ENCODE data around the gene COBL. TPM values are rescaled to one million over a fixed set of nuclear protein-coding genes. Genes with fewer than 3 reads are reported as not detected.

The COBL gene
- total and polyA plus RNA-seq, 2 of the 8 experiments (the other 6 are each of a cell fraction or from before 2014, with no cell fraction given): 13.8 to 40.4 TPM

DNA sequence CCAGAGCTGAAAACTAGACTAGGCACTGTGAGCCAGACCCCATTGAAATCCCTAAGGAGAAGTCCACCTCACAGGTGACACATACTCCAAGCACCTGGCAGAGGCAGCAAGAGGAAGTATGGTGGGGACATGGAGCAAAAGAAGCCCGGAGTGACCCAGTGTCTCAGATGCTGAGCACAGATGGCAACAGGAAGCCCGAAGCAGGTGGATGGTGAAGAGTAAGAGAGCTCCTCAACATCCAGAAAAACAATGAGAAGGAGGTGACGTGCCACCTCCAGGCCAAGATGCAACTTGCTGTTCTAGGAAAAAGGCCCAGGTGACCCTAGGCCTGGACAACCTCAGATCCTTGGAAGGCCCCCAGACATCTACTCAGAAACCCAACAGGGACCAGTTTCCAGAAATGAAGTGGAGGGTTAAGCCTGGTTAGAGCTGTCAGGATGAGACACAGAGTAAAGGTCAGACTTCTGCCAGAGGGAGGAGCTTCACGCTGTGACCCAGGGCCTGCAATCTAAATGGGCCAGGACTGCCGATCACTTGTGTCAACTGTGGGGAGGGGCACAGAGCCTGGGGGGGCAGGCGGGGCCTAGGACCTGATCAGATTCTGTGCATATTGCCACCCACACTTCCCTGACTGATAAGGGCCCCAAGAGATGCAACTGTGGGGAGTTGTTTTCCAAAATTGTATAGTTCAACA lies 2.4 kb upstream of the COBL start:
- Histone ChIP-seq H3K9ac (replicated peaks in 1 of 4; ENCODE audit: extremely low read depth in 1 of 4, low read depth in 3 of 4, low read length in 3 of 4) (no peak overlapping the region), H3K56ac (replicated peaks; ENCODE audit: insufficient read length, low read depth, low read length) (no peak overlapping the region), H3K27ac (ENCODE audit: low read depth, low read length) (no peak overlapping the region), H3K4ac (replicated peaks; ENCODE audit: insufficient read length, low read depth, low read length) (no peak overlapping the region), H3K4me1 (replicated peaks in 1 of 4; ENCODE audit: control insufficient read depth in 3 of 4, insufficient read depth in 4 of 4, low read length in 3 of 4) (peaks cover 6 to 23% (median 11%) of the 10 kb centered on the region in 4 experiments), H2BK5ac (ENCODE audit: low read depth, low read length) (no peak overlapping the region), H3K4me2 (ENCODE audit: insufficient read depth in 1 of 2, low read depth in 2 of 2, low read length in 2 of 2) (no peak overlapping the region; a peak in 1 of 4 replicates), H3K4me3 (ENCODE audit: extremely low read depth in 1 of 4, insufficient read depth in 2 of 4, low read depth in 3 of 4, low read length in 4 of 4) (no peak overlapping the region), H3K36me3 (ENCODE audit: control insufficient read depth in 2 of 4, insufficient read depth in 4 of 4, low read length in 3 of 4) (no peaks in the 10 kb centered on the region), H3K14ac (ENCODE audit: insufficient read length) (no peak overlapping the region), H2BK15ac (ENCODE audit: low read length) (0 out of 2 replicates have a peak overlapping the region, but pooled peaks have one; percentile 89), H2BK12ac (ENCODE audit: low read depth, low read length) (peak overlapping the region; percentile 42; the same call in 1 of the 2 replicates), H3K79me2 (ENCODE audit: control insufficient read depth in 1 of 2, insufficient read depth in 2 of 2, low read length in 2 of 2) (peaks cover 0 to 16% of the 10 kb centered on the region in 2 experiments; a peak in 2 of 4 replicates), H2BK120ac (replicated peaks; ENCODE audit: low read depth, low read length) (no peak overlapping the region), H3K23me2 (ENCODE audit: low read depth, low read length) (peaks cover 13% of the 10 kb centered on the region), H3K23ac (ENCODE audit: insufficient read length) (no peak overlapping the region), H4K20me1 (replicated peaks in 1 of 2; ENCODE audit: control insufficient read depth in 1 of 2, insufficient read depth in 2 of 2, low read length in 2 of 2) (peaks cover 0 to 5% of the 10 kb centered on the region in 2 experiments), H3K27me3 (replicated peaks in 1 of 4; ENCODE audit: control insufficient read depth in 3 of 4, extremely low read depth in 1 of 4, insufficient read depth in 3 of 4, low read length in 3 of 4) (peaks cover 0 to 4% (median 1%) of the 10 kb centered on the region in 4 experiments; a peak in 4 of 7 replicates), H2AK5ac (ENCODE audit: low read depth, low read length) (0 out of 2 replicates have a peak overlapping the region, but pooled peaks have one; percentile 29), H3K18ac (ENCODE audit: extremely low read depth, low read length) (peak overlapping the region; percentile 21; the same call in 1 of the 2 replicates), H2BK20ac (ENCODE audit: low read length) (peak overlapping the region; percentile 55), H3K9me3 (ENCODE audit: insufficient read depth in 2 of 2, low read depth in 1 of 2, low read length in 1 of 2) (no peaks in the 10 kb centered on the region), H4K8ac (ENCODE audit: extremely low read depth, insufficient read depth, low read length) (no peak overlapping the region), H3K79me1 (ENCODE audit: low read depth, low read length) (0 out of 2 replicates have a peak, but pooled peaks cover 2% of the 10 kb centered on the region), H4K91ac (replicated peaks; ENCODE audit: insufficient read length, low read length) (no peak overlapping the region), H2AFZ (ENCODE audit: low read length) (no peak overlapping the region), H4K5ac (ENCODE audit: insufficient read length, low read depth, low read length) (no peak overlapping the region)
- no peak for FAIRE-seq
- TF ChIP-seq FOSL1 (IDR thresholded peaks at IDR 0.05; ENCODE audit: insufficient read depth, low read depth, low read length) (no peak), CHD1 (IDR thresholded peaks at IDR 0.05; ENCODE audit: low read depth, low read length) (no peak), CHD2 (IDR thresholded peaks at IDR 0.05; ENCODE audit: low read length) (no peak), SAP30 (IDR thresholded peaks at IDR 0.05; ENCODE audit: insufficient read depth, insufficient replicate concordance, low read length) (no peak), HDAC6 (IDR thresholded peaks at IDR 0.05; ENCODE audit: low read depth, low read length) (no peak), ZNF274 (IDR thresholded peaks at IDR 0.05; ENCODE audit: borderline replicate concordance, extremely low read depth, low read length) (no peak), TBP (IDR thresholded peaks at IDR 0.05; ENCODE audit: low read depth, low read length) (no peak), PHF8 (conservative IDR thresholded peaks at IDR 0.05; ENCODE audit: low read depth, low read length) (no peak)
- CTCF ChIA-PET (ENCODE audit: partially characterized antibody): interaction anchor here (0.8 to 2.0 kb wide), 11 partner anchors 9 to 580 kb away, joined by 3 to 12 read pairs (median 4); no protein-coding TSS in a partner anchor
- POLR2A ChIA-PET (ENCODE audit: partially characterized antibody): interaction anchor here (0.8 to 2.3 kb wide), 5 partner anchors 8 to 35 kb away, joined by 3 to 8 read pairs (median 4); no protein-coding TSS in a partner anchor
- no peak for DNase-seq (ENCODE audit: low read depth in 1 of 2, low spot score in 2 of 2)
- WGBS, 2 experiments (ENCODE audit: extremely low coverage in 1 of 2, insufficient coverage in 1 of 2, insufficient read length in 1 of 2, insufficient replicate concordance in 2 of 2, low coverage in 1 of 2, low lambda C conversion rate in 2 of 2, missing lambda C conversion rate in 1 of 2): 70% methylated on average over 6 of the region's 6 CpGs; no CpG with 5 or more reads in 1 of the 2 experiments
